IMR-90 (cell line): ENCODE results near the gene CLCA1. TPM values are rescaled to one million over a fixed set of nuclear protein-coding genes. Genes with fewer than 3 reads are reported as not detected.

Source experiments
- ATAC-seq: fragments of 200-7000 bp; cut with Tn5 transposase; 2 replicates; pipeline ENCODE4 v1.9.1; 2020; ENCODE audit warnings: low read depth, mild to moderate bottlenecking, moderate library complexity
- BruUV-seq: library from RNA; stranded (reverse); fragments of 400-500 nt; replicated peaks from 2 replicates; lab custom pipeline; 2021; lab: Mats Ljungman, UMichigan
- CTCF ChIA-PET: fragments of 300-600 bp; formaldehyde crosslinking; extraction: SDS; loops from one replicate; lab custom pipeline; 2021; ENCODE audit warnings: antibody characterized with exemption; lab: Yijun Ruan, JAX
- POLR2A ChIA-PET: fragments of 300-600 bp; sonication (Branson Sonifier 250); formaldehyde crosslinking; loops from one replicate; lab custom pipeline; 2022; ENCODE audit warnings: antibody characterized with exemption; ENCODE audit not compliant: unreplicated experiment; lab: Charles Lee
- DNase-seq: peaks from one replicate; pipeline ENCODE4 v3.0.0; 2013
- H2AFZ ChIP-seq: replicated peaks from 2 replicates; pipeline ENCODE3; 2013; ENCODE audit warnings: low read length, mild to moderate bottlenecking; ENCODE audit not compliant: poor library complexity
- H2AK5ac ChIP-seq: 2 replicates; pipeline ENCODE4 v1.6.1; 2013; ENCODE audit warnings: low read depth, low read length, inconsistent platforms
- H2AK9ac ChIP-seq: replicated peaks from 2 replicates; pipeline ENCODE3; 2013; ENCODE audit warnings: mild to moderate bottlenecking, low read depth, low read length, moderate library complexity; ENCODE audit not compliant: poor library complexity
- H2BK120ac ChIP-seq: 2 replicates; pipeline ENCODE4 v1.6.1; 2013; ENCODE audit warnings: low read depth, low read length, inconsistent platforms
- H2BK15ac ChIP-seq: 3 replicates; pipeline ENCODE4 v1.6.1; 2013; ENCODE audit warnings: low read depth, low read length, inconsistent platforms
- H2BK20ac ChIP-seq: 2 replicates; pipeline ENCODE4 v1.6.1; 2013; ENCODE audit warnings: low read depth, mild to moderate bottlenecking, inconsistent platforms, low read length, moderate library complexity
- H2BK5ac ChIP-seq: 2 replicates; pipeline ENCODE4 v1.6.1; 2013; ENCODE audit warnings: mild to moderate bottlenecking, low read depth, low read length, inconsistent platforms; ENCODE audit not compliant: poor library complexity, severe bottlenecking
- H3K14ac ChIP-seq: replicated peaks from 2 replicates; pipeline ENCODE4 v1.6.1; 2013; ENCODE audit warnings: low read depth, low read length, inconsistent platforms
- H3K18ac ChIP-seq: 2 replicates; pipeline ENCODE4 v1.6.1; 2013; ENCODE audit warnings: low read depth, low read length, control low read depth
- H3K23ac ChIP-seq: 2 replicates; pipeline ENCODE4 v1.6.1; 2013; ENCODE audit warnings: low read depth, low read length, inconsistent platforms
- H3K27ac ChIP-seq: 2 replicates; pipeline ENCODE4 v1.5.1; 2013; ENCODE audit warnings: mild to moderate bottlenecking, control low read depth, low read length; ENCODE audit not compliant: insufficient read depth
- H3K27me3 ChIP-seq: 2 replicates; pipeline ENCODE4 v1.6.1; 2013; ENCODE audit warnings: low read length; ENCODE audit not compliant: control insufficient read depth, insufficient read depth
- H3K36me3 ChIP-seq: 2 replicates; pipeline ENCODE4 v1.6.1; 2013; ENCODE audit warnings: low read length, mixed read lengths; ENCODE audit not compliant: control insufficient read depth, insufficient read depth
- H3K4ac ChIP-seq: 2 replicates; pipeline ENCODE4 v1.6.1; 2013; ENCODE audit warnings: low read depth, low read length, inconsistent platforms
- H3K4me1 ChIP-seq: 2 replicates; pipeline ENCODE4 v1.6.1; 2013; ENCODE audit warnings: low read length, mixed read lengths; ENCODE audit not compliant: control insufficient read depth, insufficient read depth
- H3K4me2 ChIP-seq: 2 replicates; pipeline ENCODE4 v1.6.1; 2013; ENCODE audit warnings: low read depth, mild to moderate bottlenecking, control low read depth, low read length, moderate library complexity
- H3K4me3 ChIP-seq: 2 replicates; pipeline ENCODE4 v1.5.1; 2013; ENCODE audit warnings: low read depth, mild to moderate bottlenecking, control low read depth, low read length, moderate library complexity; ENCODE audit not compliant: insufficient read depth
- H3K56ac ChIP-seq: 2 replicates; pipeline ENCODE4 v1.6.1; 2013; ENCODE audit warnings: low read length, inconsistent platforms; ENCODE audit not compliant: insufficient read depth; ENCODE audit errors: extremely low read depth
- H3K79me1 ChIP-seq, 2 experiments: 2 replicates each; pipeline ENCODE4 v1.6.1; 2013; ENCODE audit warnings: low read length in 2 of 2, inconsistent platforms in 1 of 2, low read depth in 1 of 2
- H3K9ac ChIP-seq: 2 replicates; pipeline ENCODE4 v1.6.1; 2013; ENCODE audit warnings: low read depth, low read length, control low read depth
- H3K9me1 ChIP-seq: 2 replicates; pipeline ENCODE4 v1.6.1; 2013; ENCODE audit warnings: low read length, inconsistent platforms; ENCODE audit not compliant: insufficient read depth
- H3K9me3 ChIP-seq: 2 replicates; pipeline ENCODE4 v1.6.1; 2013; ENCODE audit warnings: low read length; ENCODE audit not compliant: control insufficient read depth, insufficient read depth
- H4K20me1 ChIP-seq: 2 replicates; pipeline ENCODE4 v1.6.1; 2013; ENCODE audit warnings: low read length, inconsistent platforms; ENCODE audit not compliant: insufficient read depth
- H4K5ac ChIP-seq: 2 replicates; pipeline ENCODE4 v1.6.1; 2013; ENCODE audit warnings: mild to moderate bottlenecking, low read depth, low read length, control low read depth
- H4K8ac ChIP-seq, 2 experiments: 2 replicates each; pipeline ENCODE4 v1.6.1; 2013; ENCODE audit warnings: low read depth in 2 of 2, low read length in 2 of 2, control low read depth in 1 of 2, inconsistent platforms in 1 of 2
- H4K91ac ChIP-seq: 2 replicates; pipeline ENCODE4 v1.6.1; 2013; ENCODE audit warnings: low read depth, low read length, inconsistent platforms; ENCODE audit not compliant: insufficient read depth
- BHLHE40 ChIP-seq: fragments of 150-350 bp; IDR thresholded peaks from 2 replicates; pipeline ENCODE4 v1.6.1; 2016; ENCODE audit warnings: mild to moderate bottlenecking, low read depth, low read length
- CEBPB ChIP-seq: IDR thresholded peaks from 2 replicates; pipeline ENCODE4 v1.6.1; 2012; ENCODE audit warnings: low read depth, low read length, improper control_type of control experiment
- CHD1 ChIP-seq: IDR thresholded peaks from 2 replicates; pipeline ENCODE4 v1.6.1; 2012; ENCODE audit warnings: low read depth, low read length, improper control_type of control experiment
- CTCF ChIP-seq: conservative IDR thresholded peaks from 2 replicates; pipeline ENCODE4 v1.5.1; 2012; ENCODE audit warnings: mild to moderate bottlenecking, low read depth, low read length, improper control_type of control experiment
- FOS ChIP-seq: fragments of 150-350 bp; IDR thresholded peaks from 2 replicates; pipeline ENCODE4 v1.6.1; 2016; ENCODE audit warnings: low read depth, low read length
- MAFK ChIP-seq: IDR thresholded peaks from 2 replicates; pipeline ENCODE4 v1.6.1; 2012; ENCODE audit warnings: low read depth, low read length, improper control_type of control experiment
- MAZ ChIP-seq: IDR thresholded peaks from 2 replicates; pipeline ENCODE4 v1.6.1; 2012; ENCODE audit warnings: low read depth, mild to moderate bottlenecking, low read length, improper control_type of control experiment, moderate library complexity, borderline replicate concordance
- MXI1 ChIP-seq: IDR thresholded peaks from 2 replicates; pipeline ENCODE4 v1.6.1; 2012; ENCODE audit warnings: low read depth, mild to moderate bottlenecking, low read length, moderate library complexity, borderline replicate concordance
- NFE2L2 ChIP-seq: fragments of 150-350 bp; IDR thresholded peaks from 2 replicates; pipeline ENCODE4 v1.6.1; 2016; ENCODE audit warnings: low read depth, mild to moderate bottlenecking, low read length
- POLR2A ChIP-seq: IDR thresholded peaks from 2 replicates; pipeline ENCODE4 v1.6.1; 2012; ENCODE audit warnings: mild to moderate bottlenecking, low read depth, low read length
- RAD21 ChIP-seq: IDR thresholded peaks from 2 replicates; pipeline ENCODE4 v1.6.1; 2012; ENCODE audit warnings: low read length, improper control_type of control experiment
- RCOR1 ChIP-seq: IDR thresholded peaks from 2 replicates; pipeline ENCODE4 v1.6.1; 2012; ENCODE audit warnings: mild to moderate bottlenecking, low read length, improper control_type of control experiment; ENCODE audit not compliant: insufficient replicate concordance
- RFX5 ChIP-seq: IDR thresholded peaks from 2 replicates; pipeline ENCODE4 v1.8.0; 2012; ENCODE audit warnings: low read depth, mild to moderate bottlenecking, low read length, moderate library complexity
- SMC3 ChIP-seq: fragments of 150-350 bp; IDR thresholded peaks from 2 replicates; pipeline ENCODE4 v1.6.1; 2016; ENCODE audit warnings: low read depth, mild to moderate bottlenecking, antibody characterized with exemption, low read length, moderate library complexity
- WGBS, 2 experiments: methylation state at CpG; one replicate each; pipeline versions ENCODE4 v1.1.5 to v1.1.7; 2013; ENCODE audit warnings: missing lambda C conversion rate in 2 of 2; ENCODE audit not compliant: insufficient read length in 1 of 2; ENCODE audit errors: extremely low coverage in 2 of 2; 5-methylcytosine and 5-hydroxymethylcytosine counted together
- dilution Hi-C: fragments of 300-500 bp; cut with HindIII; formaldehyde crosslinking; loops from one replicate; pipeline ENCODE4 v1.14.3; 2018; ENCODE audit warnings: low sequenced_read_pairs; ENCODE audit not compliant: unreplicated experiment
- in situ Hi-C: fragments of 300-500 bp; cut with MboI; formaldehyde crosslinking; loops from 3 replicates; pipeline ENCODE4 v1.14.3; 2019; ENCODE audit warnings: low sequenced_read_pairs, inconsistent platforms, mixed read lengths
- intact Hi-C: fragments of 100-400 bp; cut with micrococcal nuclease; formaldehyde crosslinking; loops from 2 replicates; pipeline ENCODE4 v1.10.0; 2022
- polyA plus RNA-seq, 3 experiments: library from polyadenylated mRNA; depleted of rRNA; stranded (reverse); fragments of >200 nt; gene quantifications; 2 replicates each; pipeline ENCODE4 v1.2.3, GENCODE V29; 2012; ENCODE audit warnings: low replicate concordance in 1 of 3
- total RNA-seq: library from RNA; depleted of rRNA; stranded (reverse); fragments of >200 nt; gene quantifications from 2 replicates; pipeline ENCODE4 v1.2.3, GENCODE V29; 2012
- TF ChIP-seq, protein P1 (sequence below): fragments of 150-350 bp; IDR thresholded peaks from 2 replicates; pipeline ENCODE4 v1.6.1; 2016; ENCODE audit warnings: low read depth, mild to moderate bottlenecking, low read length, moderate library complexity, borderline replicate concordance
- TF ChIP-seq, protein P2 (sequence below): fragments of 150-350 bp; IDR thresholded peaks from 2 replicates; pipeline ENCODE4 v1.6.1; 2017; ENCODE audit warnings: mild to moderate bottlenecking, antibody characterized with exemption, low read length, low read depth

The CLCA1 gene
- total and polyA plus RNA-seq, 2 of the 4 experiments (the other 2 are of a cell fraction) = not detected

DNA sequence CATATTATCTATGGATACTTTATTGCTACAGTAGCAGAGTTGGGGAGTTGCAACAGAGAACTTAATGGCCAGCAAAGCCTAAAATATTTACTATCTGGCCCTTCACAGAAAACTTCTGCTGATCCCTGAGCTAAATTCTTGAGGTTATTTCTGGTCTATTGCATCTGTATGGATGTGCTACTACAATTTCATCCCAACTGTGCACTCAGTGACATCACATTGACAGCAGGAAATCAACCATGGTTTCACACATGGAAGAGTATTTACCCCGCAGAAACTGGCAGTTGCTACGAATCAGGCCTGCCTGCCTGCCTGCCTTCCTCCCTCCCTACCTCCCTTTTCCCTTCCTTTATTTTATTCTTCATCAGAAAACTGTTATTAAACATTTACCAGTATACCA, 32.7 kb upstream of the CLCA1 start:
- TF ChIP-seq MAFK = no peak
- no peak for TF ChIP-seq FOS
- no peak for TF ChIP-seq CTCF
- no peak for TF ChIP-seq POLR2A
- TF ChIP-seq BHLHE40 = no peak
- TF ChIP-seq, protein P1, sequence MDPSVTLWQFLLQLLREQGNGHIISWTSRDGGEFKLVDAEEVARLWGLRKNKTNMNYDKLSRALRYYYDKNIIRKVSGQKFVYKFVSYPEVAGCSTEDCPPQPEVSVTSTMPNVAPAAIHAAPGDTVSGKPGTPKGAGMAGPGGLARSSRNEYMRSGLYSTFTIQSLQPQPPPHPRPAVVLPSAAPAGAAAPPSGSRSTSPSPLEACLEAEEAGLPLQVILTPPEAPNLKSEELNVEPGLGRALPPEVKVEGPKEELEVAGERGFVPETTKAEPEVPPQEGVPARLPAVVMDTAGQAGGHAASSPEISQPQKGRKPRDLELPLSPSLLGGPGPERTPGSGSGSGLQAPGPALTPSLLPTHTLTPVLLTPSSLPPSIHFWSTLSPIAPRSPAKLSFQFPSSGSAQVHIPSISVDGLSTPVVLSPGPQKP = no peak
- TF ChIP-seq CEBPB = no peak
- TF ChIP-seq MXI1 = no peak
- no peak for TF ChIP-seq SMC3
- TF ChIP-seq RAD21 = no peak
- TF ChIP-seq NFE2L2 = no peak
- TF ChIP-seq CHD1 = no peak
- no peak for TF ChIP-seq MAZ
- TF ChIP-seq RFX5 = no peak
- TF ChIP-seq RCOR1 = no peak
- TF ChIP-seq, protein P2, sequence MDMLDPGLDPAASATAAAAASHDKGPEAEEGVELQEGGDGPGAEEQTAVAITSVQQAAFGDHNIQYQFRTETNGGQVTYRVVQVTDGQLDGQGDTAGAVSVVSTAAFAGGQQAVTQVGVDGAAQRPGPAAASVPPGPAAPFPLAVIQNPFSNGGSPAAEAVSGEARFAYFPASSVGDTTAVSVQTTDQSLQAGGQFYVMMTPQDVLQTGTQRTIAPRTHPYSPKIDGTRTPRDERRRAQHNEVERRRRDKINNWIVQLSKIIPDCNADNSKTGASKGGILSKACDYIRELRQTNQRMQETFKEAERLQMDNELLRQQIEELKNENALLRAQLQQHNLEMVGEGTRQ = no peak
- Histone ChIP-seq H3K36me3 (no peaks in the 10 kb centered on the region), H3K4me3 (no peak overlapping the region), H3K23ac (no peak overlapping the region), H3K4ac (no peak overlapping the region), H4K20me1 (no peaks in the 10 kb centered on the region), H3K9me3 (no peaks in the 10 kb centered on the region), H3K79me1 (no peaks in the 10 kb centered on the region), H2BK5ac (no peak overlapping the region), H2BK15ac (no peak overlapping the region), H3K9me1 (no peaks in the 10 kb centered on the region), H2AK5ac (no peak overlapping the region), H3K56ac (no peak overlapping the region), H2BK120ac (no peak overlapping the region), H3K18ac (no peak overlapping the region), H3K27ac (no peak overlapping the region), H4K5ac (no peak overlapping the region), H2BK20ac (no peak overlapping the region), H3K4me2 (no peak overlapping the region), H3K27me3 (peaks cover 2% of the 10 kb centered on the region; the same call in 1 of the 2 replicates), H4K8ac (no peak overlapping the region), H3K4me1 (no peaks in the 10 kb centered on the region), H4K91ac (no peak overlapping the region), H2AFZ (no peak overlapping the region), H2AK9ac (no peak overlapping the region), H3K9ac (no peak overlapping the region), H3K14ac (no peak overlapping the region)
- ATAC-seq (no peak), DNase-seq (no peak)
- BruUV-seq = no TSS peak
- no CpG with 5 or more reads among the region's 2 CpGs for WGBS, 2 experiments
- intact Hi-C loops = no loop called here
- in situ Hi-C loops = no loop called here
- ChIA-PET POLR2A (no interaction called here), CTCF (no interaction called here)
- dilution Hi-C loops = no loop called here
